ENCODE results near the gene ACTN1.
A peak's percentile ranks its signal among the peaks of the same experiment; 100 is the strongest.

ACTN1 gene

GRCh38 chr14:68908803-68909202 is 70.3 kb downstream of the ACTN1 start:
- DNase-seq = no peak

GRCh38 chr14:68908201-68908600 is 70.9 kb downstream of the ACTN1 start:
- DNase-seq = no peak

GRCh38 chr14:68906439-68906838 is 72.7 kb downstream of the ACTN1 start:
- DNase-seq = no peak

DNA sequence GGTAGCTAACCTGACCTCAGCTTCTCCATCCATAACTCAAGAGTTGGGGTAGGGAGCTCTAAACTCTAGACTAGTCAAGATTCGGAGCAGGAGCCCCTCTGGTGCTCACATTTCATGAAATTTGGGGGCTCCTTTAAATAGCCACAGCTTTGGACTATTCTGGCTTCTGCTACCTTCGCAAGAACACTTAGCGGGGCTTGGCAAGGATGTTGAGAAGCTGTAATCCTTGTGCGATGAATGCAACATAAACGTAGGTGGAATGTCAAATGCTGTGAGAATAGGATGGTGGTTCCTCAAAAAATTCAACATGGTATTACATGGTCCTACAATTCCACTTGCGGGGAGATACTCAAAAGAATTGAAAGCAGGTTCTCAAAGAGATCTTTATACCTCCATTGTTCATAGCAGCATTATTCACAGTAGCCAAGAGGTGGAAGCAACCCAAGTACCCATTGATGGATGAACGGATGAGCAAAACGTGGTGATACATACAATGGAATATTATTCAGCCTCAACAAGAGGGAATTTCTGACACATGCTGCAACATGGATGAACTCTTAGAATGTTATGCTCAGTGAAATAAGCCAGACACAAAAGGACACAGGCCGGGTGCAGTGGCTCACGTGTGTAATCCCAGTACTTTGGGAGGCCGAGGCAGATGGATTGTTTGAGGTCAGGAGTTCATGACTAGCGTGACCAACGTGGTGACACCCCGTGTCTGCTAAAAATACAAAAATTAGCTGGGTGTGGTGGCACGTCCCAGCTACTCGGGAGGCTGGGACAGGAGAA is 73.8 kb downstream of the ACTN1 start:
- DNase-seq = no peak

GRCh38 chr14:68902357-68902756 is 76.7 kb downstream of the ACTN1 start:
- no peak for DNase-seq

DNA sequence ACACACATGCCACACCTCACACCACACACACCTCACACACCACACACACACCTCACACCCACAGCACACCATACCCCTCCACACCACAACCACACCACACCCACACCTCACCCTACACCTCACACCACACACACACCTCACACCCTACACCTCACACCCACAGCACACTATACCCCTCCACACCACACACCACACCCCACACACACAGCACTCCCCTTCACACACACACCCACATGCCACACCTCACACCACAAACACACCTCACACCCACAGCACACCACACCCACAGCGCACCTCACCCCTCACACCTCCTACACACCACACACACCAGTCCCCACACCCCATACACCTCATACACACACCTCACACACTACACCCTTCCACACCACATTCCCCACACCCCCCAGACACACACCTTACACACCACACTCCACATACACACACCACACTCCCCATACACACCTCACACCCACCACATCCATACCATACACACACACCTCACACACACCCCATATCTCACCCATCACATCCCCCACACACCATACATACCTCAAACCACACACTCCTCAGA is 80.0 kb downstream of the ACTN1 start:
- DNase-seq = peak; percentile 31 to 40

DNA sequence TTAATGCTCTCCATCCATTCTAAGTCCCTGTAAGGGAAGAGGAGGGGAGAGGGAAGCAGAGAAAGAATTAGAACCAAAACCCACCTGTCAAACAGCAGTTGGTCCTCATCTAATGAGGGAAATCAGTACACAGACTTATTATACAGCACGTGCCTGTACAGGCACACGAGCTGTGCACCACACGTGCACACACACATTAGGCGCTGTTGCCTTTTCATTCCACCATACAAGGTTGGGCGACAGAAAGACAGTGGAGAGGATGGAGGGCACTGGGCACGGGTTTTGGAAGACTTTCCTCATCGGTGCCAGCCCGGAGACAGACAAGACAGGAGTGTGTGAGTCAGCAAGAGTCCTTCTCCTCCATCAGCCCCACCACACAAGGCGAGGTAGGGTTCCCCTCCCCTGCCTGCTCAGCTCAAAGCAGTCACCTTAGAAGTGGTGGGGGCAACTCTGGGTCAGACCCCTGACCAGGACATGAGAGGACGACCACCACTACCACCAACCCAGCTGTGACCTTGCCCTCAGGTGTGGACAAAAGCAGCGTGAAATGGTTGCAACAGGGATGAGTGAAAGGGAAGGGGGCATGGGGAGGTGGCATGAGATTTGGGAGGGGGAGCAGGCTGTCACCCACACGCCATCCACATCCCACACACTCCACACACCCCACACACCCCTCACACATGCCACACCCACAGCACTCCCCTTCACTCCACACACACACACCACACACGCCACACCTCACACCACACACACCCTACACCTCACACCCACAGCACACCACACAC is 80.7 kb downstream of the ACTN1 start:
- no peak for DNase-seq

DNA sequence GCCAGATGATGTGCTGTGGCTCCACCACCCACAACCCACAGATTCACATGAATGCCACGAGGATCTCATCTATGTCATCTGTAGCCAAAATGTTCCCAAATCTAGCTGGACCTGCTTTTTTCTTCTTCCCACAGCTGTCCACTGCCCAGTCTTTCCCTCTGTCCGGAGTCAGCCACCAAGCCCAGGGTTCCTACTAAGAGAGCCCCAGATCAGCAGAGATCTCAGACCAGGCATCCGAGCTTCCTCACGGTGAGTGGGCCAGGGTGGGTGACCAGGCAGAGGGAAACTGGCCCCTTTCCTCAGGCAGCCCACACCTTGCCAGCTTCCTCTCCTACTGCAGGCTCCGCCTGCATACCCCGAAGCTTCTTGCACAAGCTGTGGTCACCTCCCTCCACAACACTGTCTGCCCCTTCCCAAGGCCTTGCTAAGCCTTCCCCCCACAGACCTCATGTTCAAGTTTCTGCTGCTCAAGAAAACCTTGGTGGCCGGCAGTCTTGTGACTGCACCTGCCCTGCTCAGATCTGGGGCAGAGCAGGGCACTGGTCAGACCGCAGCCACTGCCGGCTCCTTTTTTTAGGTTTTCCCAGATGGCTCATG is 81.4 kb downstream of the ACTN1 start:
- DNase-seq = no peak

DNA sequence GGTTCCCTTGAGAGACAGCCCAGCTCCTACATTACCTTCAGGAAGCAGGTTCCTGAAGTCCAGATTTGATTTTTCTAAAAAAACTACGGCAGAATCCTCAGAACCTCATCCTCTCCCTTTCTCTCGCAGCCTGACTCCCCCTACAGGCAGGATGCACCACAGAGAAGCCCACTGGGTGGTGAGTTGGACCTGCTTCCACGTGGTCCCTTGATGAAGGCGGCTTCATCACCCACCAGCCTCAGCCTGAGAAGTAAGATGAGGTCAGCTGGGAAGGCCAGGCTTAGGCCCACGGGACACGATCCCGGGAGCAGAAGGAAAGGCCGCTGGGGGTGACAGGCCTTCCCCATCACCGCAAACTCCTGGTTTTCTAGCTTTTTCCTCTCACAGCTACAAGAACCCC is 83.0 kb downstream of the ACTN1 start:
- DNase-seq = no peak

DNA sequence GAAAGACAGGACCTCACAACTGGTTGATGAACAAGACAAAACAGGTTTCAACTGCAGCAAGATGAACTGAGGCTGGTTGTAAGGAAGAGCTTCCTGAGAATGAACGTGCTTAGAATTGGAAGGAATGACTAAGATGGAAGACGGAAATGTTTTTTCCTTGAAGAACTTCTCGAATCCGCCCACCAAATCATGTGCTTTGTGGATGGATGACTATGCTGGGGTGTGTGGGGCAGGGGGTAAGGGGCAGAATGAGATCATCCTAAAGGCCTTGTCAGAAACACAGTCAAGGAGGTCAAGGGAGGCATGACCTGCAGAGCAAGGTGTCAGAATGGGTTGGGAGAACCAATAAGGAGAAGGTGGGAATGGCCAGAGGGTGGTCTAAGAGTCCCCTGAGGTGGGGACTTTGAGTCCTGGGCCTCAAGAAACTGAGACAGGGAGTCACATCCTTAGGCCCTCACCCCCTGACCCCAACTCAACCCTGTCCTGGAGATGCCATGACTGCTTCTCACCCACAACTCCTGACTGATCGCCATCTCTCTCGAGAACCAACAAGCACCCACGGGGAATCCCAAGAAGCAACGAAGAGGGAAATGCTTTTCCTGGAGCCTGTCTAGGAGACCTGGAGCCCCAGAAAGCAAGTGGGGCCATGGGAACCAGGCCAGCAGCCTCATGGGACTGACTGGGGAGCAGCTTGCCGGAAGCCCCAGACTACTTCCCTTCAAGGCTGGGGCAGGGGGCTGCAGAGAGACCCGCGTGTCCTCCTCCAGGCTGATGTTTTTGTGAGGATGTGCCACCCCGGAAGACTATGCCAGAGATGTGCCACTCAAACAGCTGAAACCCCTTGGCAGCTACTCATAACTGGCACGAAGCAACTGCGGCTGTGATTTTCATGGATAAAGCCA is 84.0 kb downstream of the ACTN1 start:
- DNase-seq = no peak

GRCh38 chr14:68894123-68894522 is 85.0 kb downstream of the ACTN1 start:
- DNase-seq = no peak

DNA sequence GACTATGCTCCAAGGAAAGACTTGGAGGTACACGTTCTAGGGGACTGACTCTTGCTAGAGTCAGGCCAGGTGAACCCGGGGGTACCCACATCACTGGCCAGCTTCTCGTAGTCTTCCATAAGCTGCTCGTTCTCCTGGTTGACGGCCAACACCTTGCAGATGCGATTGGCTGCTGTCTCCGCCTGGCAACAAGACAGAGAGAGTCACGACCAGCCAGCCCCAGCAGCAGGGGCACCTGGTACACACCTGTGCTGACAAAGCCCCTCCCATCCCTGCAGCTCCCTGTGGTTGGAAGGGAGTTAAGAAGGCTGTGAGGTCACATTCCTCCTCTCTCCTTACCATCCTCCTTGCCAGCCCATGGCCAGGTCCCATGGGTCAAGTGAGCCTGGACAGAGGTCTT is 85.5 kb downstream of the ACTN1 start:
- DNase-seq = no peak

DNA sequence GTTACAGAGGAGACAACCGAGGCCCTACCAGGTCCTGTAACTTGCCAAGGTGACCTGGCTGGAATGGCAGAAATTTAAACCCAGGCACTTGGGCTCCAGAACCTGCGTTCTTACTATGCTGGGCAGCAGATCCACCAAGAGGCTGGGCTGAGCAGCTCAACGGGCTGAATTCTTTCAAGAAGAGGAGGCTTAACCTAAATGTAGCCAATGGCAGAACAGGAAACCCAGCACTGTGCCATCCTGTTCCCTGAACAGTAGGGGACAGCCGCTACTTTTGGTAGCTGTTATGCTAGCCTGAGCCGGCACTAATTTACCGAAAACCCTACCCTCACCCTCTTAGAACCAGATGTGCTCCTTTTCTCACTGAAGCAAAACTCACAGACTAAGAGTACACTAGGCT is 86.1 kb downstream of the ACTN1 start:
- no peak for DNase-seq

DNA sequence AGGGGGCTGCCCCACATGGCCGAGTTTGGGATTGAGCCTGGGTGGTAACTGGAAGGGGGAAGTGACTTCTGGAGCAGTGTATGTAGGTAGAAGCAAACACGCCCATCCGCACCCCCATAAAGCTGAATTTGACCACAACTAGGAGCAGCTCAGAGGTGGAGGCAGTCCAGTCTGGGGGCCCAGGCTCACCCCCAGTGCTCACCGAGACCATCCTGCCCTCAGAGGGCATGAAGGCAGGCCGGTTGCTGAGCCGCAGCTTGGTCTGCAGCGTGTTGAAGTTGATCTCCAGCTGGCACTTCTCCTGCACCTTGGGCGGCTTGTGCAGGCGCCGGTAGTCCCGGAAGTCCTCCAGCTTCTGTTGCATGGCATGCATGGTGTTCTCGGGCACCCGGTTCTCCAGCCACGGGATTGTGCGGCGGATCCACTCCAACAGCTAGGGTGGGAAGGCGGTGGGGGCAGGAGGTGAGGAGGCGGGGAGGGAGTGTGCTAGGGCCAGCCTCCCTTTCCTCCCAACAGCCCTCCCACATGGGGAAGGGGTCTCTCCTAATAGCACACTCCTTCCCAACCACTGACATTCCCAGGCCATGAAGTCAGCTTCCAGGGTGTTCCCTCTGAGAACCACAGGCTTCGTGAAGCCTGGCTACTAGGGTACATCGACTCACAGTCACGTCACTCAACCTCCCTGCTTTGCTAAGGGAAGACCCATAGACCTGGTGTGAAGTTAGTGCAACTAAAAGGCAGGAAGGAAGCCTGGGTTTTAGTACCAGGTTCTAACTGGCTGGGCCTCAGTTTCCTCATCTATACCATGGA is 87.0 kb downstream of the ACTN1 start:
- DNase-seq = no peak

DNA sequence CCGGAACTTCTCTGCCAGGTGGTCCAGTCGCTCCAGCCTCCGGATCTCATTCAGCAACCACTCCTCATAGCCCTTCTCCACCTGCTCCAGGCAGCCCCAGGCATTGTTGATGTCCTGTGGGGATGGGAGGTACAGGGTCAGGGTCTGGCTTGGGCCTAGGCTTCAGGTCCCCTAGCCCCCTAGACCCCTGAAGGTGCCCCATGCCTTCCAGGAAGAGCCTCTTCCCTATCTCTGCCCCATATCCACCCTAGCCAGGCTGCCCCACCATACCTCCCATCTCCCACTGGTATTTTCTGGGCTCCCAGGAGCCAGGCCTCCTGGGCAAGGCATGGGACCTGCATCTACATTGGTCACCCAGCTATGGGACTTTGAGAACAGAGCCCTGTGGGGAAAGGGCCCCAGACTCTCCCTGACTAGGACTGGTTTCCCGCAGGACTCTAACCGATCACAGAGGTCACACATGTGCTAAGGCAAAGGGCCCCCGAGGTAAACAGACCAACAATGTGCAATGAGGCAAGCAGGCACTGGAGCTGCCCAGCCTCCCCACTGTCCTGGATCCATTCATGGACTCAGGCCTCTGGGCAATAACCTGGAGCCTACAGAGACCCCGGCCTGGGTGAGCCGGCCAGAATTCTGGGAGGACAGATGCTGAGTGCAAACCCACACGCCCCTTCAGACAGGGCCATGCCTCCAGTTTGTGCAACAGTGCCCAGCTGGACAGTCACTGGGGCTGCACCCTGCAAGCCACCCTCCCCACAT is 88.8 kb downstream of the ACTN1 start:
- DNase-seq = no peak

- DNase-seq = no peak
Observed at GRCh38 chr14:68888883-68889282, 90.2 kb downstream of the ACTN1 start.

DNA sequence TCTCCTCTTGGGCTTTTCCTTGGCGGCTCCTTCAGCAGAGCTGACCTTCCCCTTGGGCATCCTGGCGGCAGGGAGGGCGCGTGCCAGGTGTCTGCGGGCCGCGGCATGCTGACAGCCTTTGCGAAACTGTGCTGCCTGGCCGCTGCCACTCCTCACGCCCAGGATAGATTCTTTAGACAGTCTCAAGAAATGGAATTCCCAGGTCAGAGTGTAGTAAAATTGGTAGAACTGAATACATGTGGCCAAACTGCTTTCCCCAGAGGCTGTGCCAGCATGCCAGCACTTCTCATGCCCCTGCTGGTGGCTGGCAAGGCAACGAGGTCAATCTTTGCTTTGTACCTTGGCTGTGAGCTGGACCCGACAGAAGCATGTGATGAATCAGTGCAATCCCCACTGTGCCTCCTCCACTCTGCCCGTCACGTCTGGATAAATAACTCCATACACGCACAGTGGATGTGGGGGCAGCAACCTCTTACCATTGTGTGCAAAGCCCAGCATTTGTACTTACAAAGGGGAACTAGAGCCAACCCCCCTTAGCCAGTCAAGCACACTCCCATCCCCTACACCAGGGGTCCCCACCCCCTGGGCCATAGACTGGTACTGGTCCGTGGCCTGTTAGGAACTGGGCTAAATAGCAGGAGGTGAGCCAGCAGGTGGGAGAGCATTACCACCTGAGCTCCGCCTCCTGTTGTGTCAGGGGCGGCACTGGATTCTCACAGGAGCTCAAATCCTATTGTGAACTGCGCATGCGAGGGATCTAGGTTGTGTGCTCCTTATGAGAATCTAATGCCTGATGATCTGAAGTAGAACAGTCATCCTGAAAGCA is 90.9 kb downstream of the ACTN1 start:
- DNase-seq = no peak

DNA sequence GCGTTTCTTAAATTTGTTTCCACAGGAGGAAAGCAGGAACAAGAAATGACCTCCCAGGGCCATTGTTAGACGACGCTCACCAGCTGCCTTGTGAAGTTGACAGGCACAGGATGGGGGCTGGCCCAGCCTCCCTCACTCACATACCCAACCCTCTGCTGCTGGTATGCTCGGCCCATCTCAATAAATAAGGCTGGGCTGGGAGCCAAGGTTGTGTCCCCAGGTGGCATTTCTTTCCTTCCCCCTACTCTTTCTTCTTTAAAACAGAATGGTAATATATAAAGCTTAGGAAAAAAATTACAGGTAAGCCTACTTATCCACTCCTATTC is 93.0 kb downstream of the ACTN1 start:
- DNase-seq = no peak

GRCh38 chr14:68885226-68886108 is 93.6 kb downstream of the ACTN1 start:
- no peak for DNase-seq

Data from CD4-positive, alpha-beta T cell treated with Interleukin-4 for 1 hour (primary cell).